Upper lobe of left lung (tissue), 6 donors: Measurements from ENCODE around the gene BCL10. TPM values are rescaled to one million over a fixed set of nuclear protein-coding genes. Genes with fewer than 3 reads are reported as not detected.
A peak's percentile ranks its signal among the peaks of the same experiment; 100 is the strongest.

ENCODE experiments used
- ATAC-seq, 2 donors: fragments of 200-7000 bp; cut with Tn5 transposase; one replicate each; pipeline ENCODE4 v1.9.1; 2022; ENCODE audit warnings: mild to moderate bottlenecking in 2 of 2, moderate library complexity in 2 of 2; ENCODE audit not compliant: low FRiP score in 2 of 2
- DNase-seq, 2 donors: peaks; one replicate each; pipeline ENCODE4 v3.0.0-alpha.2; 2019 to 2020
- H3K27ac ChIP-seq, 4 donors: fragments of 200-600 bp; sonication (generic); one replicate each; pipeline ENCODE4 v1.5.1; 2016 to 2019
- H3K27me3 ChIP-seq, 4 donors: fragments of 200-600 bp; sonication (generic); one replicate each; pipeline ENCODE4 v1.5.1; 2017 to 2019
- H3K36me3 ChIP-seq, 4 donors: fragments of 200-600 bp; sonication (generic); one replicate each; pipeline ENCODE4 v1.5.1; 2016 to 2019
- H3K4me1 ChIP-seq, 4 donors: fragments of 200-600 bp; sonication (generic); one replicate each; pipeline ENCODE4 v1.5.1; 2018 to 2019
- H3K4me3 ChIP-seq, 4 donors: fragments of 200-600 bp; sonication (generic); one replicate each; pipeline ENCODE4 v1.5.1; 2017 to 2019; ENCODE audit warnings: mild to moderate bottlenecking in 2 of 4, moderate library complexity in 1 of 4
- H3K9me3 ChIP-seq, 4 donors: fragments of 200-600 bp; sonication (generic); one replicate each; pipeline ENCODE4 v1.5.1; 2018 to 2019
- CTCF ChIP-seq, 6 experiments: fragments of 450-650 bp in 4 of 6; fragments of 200-600 bp in 2 of 6; sonication (generic) in 2 of 6; IDR thresholded peaks; one replicate each; pipeline ENCODE4 v1.5.1; 2016 to 2019; ENCODE audit warnings: antibody characterized with exemption in 6 of 6
- EP300 ChIP-seq, 4 donors: sonication (generic); formaldehyde crosslinking; IDR thresholded peaks; one replicate each; pipeline ENCODE4 v1.5.1; 2017; ENCODE audit warnings: antibody characterized with exemption in 4 of 4, control low read depth in 2 of 4
- POLR2A ChIP-seq, 4 donors: fragments of 450-650 bp; IDR thresholded peaks; one replicate each; pipeline ENCODE4 v1.5.1; 2016 to 2017; ENCODE audit warnings: antibody characterized with exemption in 4 of 4, mild to moderate bottlenecking in 2 of 4
- POLR2AphosphoS5 ChIP-seq, 2 donors: sonication (generic); formaldehyde crosslinking; IDR thresholded peaks; one replicate each; pipeline ENCODE4 v1.5.1; 2017; ENCODE audit warnings: antibody characterized with exemption in 2 of 2
- WGBS, 2 donors: methylation state at CpG; one replicate each; pipeline ENCODE4 v1.1.5; 2017 to 2018; 5-methylcytosine and 5-hydroxymethylcytosine counted together
- total RNA-seq, 6 donors: library from RNA; depleted of rRNA in 4 of 6; stranded (reverse); fragments of >200 nt in 4 of 6; gene quantifications; one replicate each; pipeline versions ENCODE4 v1.1.0 to v1.2.1, GENCODE V29; 2016 to 2021
- donor health status: DM: no; HTN: no; CAD: no; lungs with moderate emphysema.
- donor health status: DM: no; HTN: yes; CAD: no; lungs with severe emphysema.

Gene BCL10
- total RNA-seq, 6 donors from 2014 or later, result 14.5 to 31.0 (median 20.4) TPM

DNA sequence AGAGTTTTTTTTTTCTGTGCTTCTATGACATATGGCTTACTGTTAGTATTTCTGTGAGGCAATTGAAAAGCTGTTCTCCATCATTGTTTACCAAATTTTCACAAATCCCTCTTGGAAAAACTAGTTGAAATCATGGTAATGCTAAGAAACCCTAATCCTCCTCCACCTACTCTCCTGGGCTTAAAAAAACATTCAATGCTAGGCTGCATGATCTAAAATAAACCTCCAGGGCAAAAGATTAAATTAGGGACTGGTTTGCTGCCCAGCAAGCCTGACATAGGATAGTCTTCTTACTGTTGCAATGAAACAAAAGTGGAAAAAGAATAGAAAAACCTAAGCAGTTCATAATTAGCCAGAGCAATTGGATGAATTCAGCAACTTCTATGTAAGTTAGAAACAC, 33.1 kb downstream of the BCL10 start:
- Histone ChIP-seq H3K27ac (no peak overlapping the region), H3K4me1 (peaks cover 0 to 20% (median 16%) of the 10 kb centered on the region in 4 donors), H3K36me3 (no peaks in the 10 kb centered on the region), H3K27me3 (no peaks in the 10 kb centered on the region), H3K9me3 (no peaks in the 10 kb centered on the region), H3K4me3 (no peak overlapping the region)
- ATAC-seq, result no peak
- no peak for TF ChIP-seq CTCF (IDR thresholded peaks at IDR 0.05)
- TF ChIP-seq POLR2AphosphoS5 (IDR thresholded peaks at IDR 0.05), result no peak
- no peak for TF ChIP-seq POLR2A (IDR thresholded peaks at IDR 0.05)
- no peak for TF ChIP-seq EP300 (IDR thresholded peaks at IDR 0.05)
- no peak for DNase-seq

DNA sequence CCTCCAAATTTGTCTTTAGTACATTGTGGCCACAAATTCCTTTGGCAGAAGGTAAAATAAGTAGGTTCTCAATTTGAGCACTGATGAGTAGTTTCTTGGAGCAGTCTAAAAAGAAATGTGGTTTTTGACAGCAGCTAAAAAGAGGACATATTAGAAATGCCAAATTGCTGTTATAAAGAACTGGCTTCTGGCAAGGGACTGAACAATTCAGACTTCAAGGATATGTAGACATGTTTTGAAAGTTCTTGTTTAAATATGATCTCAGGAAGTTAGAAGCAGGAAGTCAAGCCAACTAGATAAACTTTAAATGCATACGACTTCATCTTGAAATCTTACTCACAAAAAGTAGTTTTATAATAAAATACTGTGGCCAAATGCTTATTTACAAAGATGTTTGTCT, 35.8 kb downstream of the BCL10 start:
- WGBS, 2 donors, result 0% methylated on average over 1 of the region's 1 CpG
- H3K27ac ChIP-seq, result peak overlapping the region in 1 of 4 donors; percentile 4
- H3K36me3 ChIP-seq, result no peaks in the 10 kb centered on the region
- H3K9me3 ChIP-seq, result no peaks in the 10 kb centered on the region
- H3K27me3 ChIP-seq, result no peaks in the 10 kb centered on the region
- no peak for TF ChIP-seq POLR2AphosphoS5 (IDR thresholded peaks at IDR 0.05)
- TF ChIP-seq EP300 (IDR thresholded peaks at IDR 0.05), result no peak
- no peak for TF ChIP-seq POLR2A (IDR thresholded peaks at IDR 0.05)
- no peak for TF ChIP-seq CTCF (IDR thresholded peaks at IDR 0.05)
- peaks cover 0 to 20% (median 16%) of the 10 kb centered on the region in 4 donors for H3K4me1 ChIP-seq
- ATAC-seq, result no peak
- H3K4me3 ChIP-seq, result no peak overlapping the region
- DNase-seq, result no peak

DNA sequence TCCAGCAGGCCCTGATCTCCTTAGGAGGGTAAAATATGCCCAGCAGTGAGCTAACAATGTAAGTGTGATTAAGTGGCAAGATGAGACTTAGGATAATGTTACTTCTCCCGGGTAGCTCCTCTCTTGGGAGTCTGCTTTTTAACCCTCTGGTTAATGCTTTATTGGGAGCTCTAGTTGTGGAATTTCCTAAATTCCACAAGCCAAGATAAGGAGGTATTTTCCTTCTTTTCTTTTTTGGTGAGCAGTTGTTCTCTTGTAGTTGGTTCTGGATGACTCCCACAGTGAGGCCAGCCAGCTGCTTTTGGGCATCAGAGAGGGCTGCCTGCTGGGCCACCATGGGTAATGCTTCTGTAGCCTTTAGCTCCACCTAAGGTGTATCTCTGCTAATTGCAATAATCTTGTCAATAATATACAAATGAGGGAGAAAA, 36.2 kb downstream of the BCL10 start:
- 33 to 44% methylated on average over 1 of the region's 1 CpG for WGBS, 2 donors
- DNase-seq (no peak), ATAC-seq (no peak)
- Histone ChIP-seq H3K9me3 (no peaks in the 10 kb centered on the region), H3K27me3 (no peaks in the 10 kb centered on the region), H3K4me3 (no peak overlapping the region), H3K27ac (peak overlapping the region in 1 of 4 donors; percentile 4), H3K36me3 (no peaks in the 10 kb centered on the region), H3K4me1 (peaks cover 0 to 20% (median 16%) of the 10 kb centered on the region in 4 donors)
- TF ChIP-seq EP300 (IDR thresholded peaks at IDR 0.05) (no peak), POLR2AphosphoS5 (IDR thresholded peaks at IDR 0.05) (no peak), CTCF (IDR thresholded peaks at IDR 0.05) (no peak), POLR2A (IDR thresholded peaks at IDR 0.05) (no peak)

- 69 to 88% methylated on average over 1 of the region's 1 CpG for WGBS, 2 donors
Observed at GRCh38 chr1:85237613-85238012, 38.8 kb downstream of the BCL10 start.

More at GRCh38 chr1:85237613-85238012, 38.8 kb downstream of the BCL10 start:
- H3K27me3 ChIP-seq, result no peaks in the 10 kb centered on the region
- no peak for TF ChIP-seq POLR2AphosphoS5 (IDR thresholded peaks at IDR 0.05)
- TF ChIP-seq CTCF (IDR thresholded peaks at IDR 0.05), result no peak
- no peak for TF ChIP-seq EP300 (IDR thresholded peaks at IDR 0.05)
- no peak for TF ChIP-seq POLR2A (IDR thresholded peaks at IDR 0.05)
- peaks cover 0 to 16% (median 10%) of the 10 kb centered on the region in 4 donors for H3K4me1 ChIP-seq
- H3K36me3 ChIP-seq, result no peaks in the 10 kb centered on the region
- H3K9me3 ChIP-seq, result no peaks in the 10 kb centered on the region
- H3K27ac ChIP-seq, result no peak overlapping the region
- ATAC-seq (no peak), DNase-seq (no peak)
- H3K4me3 ChIP-seq, result no peak overlapping the region
